NOMO-1 treated with DMSO at 0.1 percent for 48 hours (cell line): ENCODE measurements around the gene MKS1.

Source experiments
- DNase-seq: peaks from one replicate; lab custom pipeline; 2025; ENCODE audit not compliant: unreplicated experiment; lab: John Stamatoyannopoulos, UW

Gene MKS1

DNA sequence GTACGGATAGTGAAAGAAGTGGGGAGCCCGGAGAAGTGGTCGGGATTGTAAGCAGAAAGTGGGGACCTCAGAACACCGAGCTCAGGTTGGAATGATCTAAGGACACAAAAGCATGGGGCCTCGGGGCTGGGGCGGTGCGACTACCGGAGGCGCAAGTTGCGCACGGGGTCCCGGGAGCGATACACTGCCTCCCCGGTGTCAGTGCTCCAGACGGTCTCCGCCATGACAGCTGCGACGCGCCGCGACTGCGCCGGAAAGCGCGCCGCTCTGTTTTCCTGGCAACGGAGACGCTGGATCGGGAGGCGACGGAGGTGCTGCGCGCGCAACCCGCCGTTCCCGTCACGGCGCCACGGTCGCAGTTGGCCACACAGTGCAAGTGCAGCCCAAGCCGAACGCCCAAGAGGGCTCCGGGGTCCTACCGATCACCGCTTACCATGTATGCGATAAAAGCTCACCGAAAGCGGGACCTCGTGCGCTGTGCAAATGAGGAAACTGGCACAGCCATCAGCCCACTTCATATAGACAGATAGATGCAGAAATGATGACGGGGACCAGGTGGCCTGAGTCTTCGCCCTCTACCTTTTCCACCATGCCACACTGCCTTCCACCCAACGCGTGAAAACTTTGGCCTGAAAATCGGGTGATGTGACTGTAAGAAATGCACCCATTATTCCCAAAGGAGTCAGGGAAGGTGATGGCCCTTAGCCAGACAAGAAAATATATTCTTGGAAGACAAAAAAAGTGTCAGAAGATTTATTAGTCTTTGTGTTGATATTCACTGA is at the start of gene MKS1:
MKS1 (minus strand) TSS at position 249 of the 782 bp plus-strand sequence; CDS start at position 224, 25 bp downstream.
- peak; percentile 94 for DNase-seq

DNA sequence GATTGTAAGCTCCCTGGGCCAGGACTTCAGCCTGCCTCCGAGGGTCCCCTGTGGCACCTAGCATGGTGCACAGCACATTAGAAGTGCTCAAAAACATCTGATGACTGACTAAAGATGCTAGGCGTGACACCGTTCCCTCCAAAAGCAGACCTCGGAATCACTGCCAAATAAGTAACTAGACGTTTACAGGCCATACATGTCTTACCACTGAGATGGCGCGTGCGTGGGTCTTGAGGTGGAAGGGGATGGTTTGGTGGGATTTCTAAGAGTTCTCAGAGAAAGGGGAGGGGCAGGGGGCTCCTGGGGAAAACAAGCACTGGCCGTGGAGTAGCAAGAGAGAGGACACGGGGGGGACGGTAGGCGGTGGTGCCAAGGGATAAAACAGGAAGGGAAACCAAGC is 49.3 kb upstream of the MKS1 start:
- DNase-seq, result no peak

GRCh38 chr17:58267347-58268324 is 48.6 kb upstream of the MKS1 start:
- DNase-seq, result no peak

- no peak for DNase-seq
Observed at GRCh38 chr17:58265902-58266875, 47.1 kb upstream of the MKS1 start.

DNA sequence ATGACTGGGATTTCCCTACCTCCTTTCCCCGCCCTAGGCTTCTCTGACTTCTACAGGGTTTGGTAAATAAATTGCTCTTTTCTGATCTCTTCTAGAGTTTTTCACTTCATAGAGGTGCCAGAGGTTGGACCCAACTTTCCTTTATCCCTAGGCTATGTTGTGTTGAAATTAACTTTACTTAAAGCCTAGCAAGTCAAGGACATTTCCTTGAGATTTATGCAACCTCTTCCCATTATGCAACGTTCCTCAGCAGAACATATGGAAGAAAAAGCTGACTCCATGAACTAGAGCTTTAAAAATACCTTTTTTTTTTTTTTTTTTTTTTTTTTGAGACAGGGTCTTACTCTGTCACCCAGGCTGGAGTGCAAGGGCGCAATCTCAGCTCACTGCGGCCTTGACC is 46.2 kb upstream of the MKS1 start:
- no peak for DNase-seq

DNA sequence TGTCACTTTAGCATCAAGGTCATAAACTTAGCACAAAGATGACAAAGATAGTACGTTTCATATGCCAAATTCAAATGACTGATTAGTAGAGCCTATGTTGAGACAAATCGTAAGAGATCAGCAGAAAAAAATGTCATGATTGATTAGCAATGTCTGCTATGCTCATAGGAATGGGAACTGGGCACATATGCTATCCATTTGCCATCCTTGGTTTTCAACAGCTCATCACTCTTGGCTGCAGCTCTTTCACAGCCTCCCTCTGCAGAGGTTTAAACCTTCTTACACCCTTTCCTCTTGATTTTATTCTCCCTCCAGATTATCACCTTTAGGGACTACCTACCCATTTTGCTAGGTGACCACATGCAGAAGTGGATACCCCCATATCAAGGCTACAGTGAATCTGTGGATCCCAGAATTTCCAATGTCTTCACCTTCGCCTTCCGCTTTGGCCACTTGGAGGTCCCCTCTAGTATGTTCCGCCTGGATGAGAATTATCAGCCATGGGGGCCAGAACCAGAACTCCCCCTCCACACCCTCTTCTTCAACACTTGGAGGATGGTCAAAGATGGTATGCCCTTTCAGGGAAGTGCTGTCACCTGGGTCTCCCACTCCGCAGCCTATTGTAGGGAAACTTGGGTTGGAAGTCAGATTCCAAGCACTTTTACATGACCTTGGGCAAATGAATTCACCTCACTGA is 45.5 kb upstream of the MKS1 start:
- no peak for DNase-seq

GRCh38 chr17:58263773-58264172 is 44.7 kb upstream of the MKS1 start:
- DNase-seq, result no peak

DNA sequence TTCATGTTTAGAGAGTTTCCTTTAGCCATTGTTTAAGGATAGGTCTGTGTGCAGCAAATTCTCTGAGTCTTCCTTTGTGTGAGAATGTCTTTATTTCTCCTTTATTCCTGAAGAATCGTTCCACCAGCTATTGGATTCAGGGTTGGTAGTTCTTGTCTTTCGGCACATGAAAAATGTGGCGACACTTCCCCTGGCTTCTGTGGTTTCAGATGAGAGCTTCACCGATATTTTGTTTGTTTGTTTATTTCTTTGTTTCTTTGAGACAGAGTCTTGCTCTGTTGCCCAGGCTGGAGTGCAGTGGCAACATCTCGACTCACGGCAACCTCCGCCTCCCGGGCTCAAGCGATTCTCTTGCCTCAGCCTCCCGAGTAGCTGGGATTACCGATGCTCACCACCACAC is 43.1 kb upstream of the MKS1 start:
- DNase-seq, result no peak

- no peak for DNase-seq
Observed at GRCh38 chr17:58254803-58255202, 35.7 kb upstream of the MKS1 start.

GRCh38 chr17:58253082-58253481 is 34.0 kb upstream of the MKS1 start:
- DNase-seq, result no peak

- DNase-seq, result no peak
Observed at GRCh38 chr17:58252141-58252540, 33.1 kb upstream of the MKS1 start.

DNA sequence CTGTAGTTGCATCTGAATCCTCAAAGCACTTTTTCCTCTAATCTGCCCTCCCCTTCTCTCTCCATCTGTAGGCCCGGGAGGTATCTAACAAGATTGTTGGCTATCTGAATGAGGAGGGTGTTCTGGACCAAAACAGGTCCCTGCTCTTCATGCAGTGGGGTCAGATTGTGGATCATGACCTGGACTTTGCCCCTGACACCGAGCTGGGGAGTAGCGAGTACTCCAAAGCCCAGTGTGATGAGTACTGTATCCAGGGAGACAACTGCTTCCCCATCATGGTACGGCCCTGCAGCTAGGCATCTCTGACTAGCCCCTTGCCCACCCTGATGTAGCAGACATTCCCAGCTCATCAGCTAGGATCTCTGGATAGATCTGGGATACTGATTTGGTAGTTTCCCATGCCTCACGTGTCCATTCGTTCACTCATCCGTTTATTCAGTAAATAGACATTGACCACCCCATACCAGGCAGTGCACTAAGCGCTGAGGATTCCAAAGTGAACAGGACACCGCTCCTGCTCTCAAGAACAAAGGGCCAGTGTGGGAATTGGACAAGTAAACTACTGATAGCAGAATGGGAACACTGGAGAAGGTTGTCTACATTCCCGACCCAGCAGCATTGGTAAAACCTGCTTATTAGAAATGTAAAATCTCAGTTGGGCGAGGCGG is 31.4 kb upstream of the MKS1 start:
- DNase-seq, result no peak

DNA sequence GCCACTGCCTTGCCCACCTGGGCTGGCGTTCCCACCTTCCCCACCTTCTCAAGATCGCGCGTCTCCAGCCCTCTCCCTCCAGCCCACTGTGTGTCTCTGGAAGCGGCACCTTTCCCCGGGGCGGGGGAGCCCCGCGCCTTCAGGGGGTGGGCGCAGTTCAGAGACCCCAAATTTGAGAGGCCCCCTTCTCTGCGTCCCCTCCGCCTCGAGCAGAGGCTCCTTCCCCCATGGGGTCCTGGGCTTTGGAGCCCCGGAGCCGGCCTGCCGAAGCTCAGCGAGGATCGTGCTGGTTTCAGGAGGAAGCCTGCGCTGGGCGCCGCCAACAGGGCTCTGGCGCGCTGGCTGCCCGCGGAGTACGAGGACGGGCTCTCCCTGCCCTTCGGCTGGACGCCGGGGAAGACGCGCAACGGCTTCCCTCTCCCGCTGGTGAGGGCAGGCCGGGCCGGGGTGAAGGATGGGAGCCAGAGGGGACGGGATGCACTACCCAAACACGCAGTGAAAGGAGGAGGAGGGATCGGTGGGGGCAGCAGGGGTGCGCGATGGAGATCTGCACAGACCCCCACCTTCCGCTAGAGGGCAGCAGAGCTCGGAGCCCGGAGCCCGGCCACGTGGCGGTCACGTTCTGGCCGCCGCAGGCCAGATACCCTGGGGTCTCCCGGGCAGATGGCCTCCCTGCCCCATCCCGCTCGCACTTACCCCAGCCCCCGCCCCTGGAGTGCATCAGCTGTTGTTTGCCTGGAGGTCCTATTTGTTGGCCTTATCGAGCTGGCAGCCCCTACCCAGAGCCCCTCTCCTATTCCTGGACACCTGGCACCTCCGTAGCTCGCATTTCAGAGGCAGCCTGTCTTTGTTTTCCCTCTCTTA is 30.4 kb upstream of the MKS1 start:
- DNase-seq, result peak; percentile 66

GRCh38 chr17:58248955-58249269 is 29.9 kb upstream of the MKS1 start:
- DNase-seq, result no peak

GRCh38 chr17:58247511-58248363 is 28.7 kb upstream of the MKS1 start:
- peak; percentile 32 for DNase-seq

DNA sequence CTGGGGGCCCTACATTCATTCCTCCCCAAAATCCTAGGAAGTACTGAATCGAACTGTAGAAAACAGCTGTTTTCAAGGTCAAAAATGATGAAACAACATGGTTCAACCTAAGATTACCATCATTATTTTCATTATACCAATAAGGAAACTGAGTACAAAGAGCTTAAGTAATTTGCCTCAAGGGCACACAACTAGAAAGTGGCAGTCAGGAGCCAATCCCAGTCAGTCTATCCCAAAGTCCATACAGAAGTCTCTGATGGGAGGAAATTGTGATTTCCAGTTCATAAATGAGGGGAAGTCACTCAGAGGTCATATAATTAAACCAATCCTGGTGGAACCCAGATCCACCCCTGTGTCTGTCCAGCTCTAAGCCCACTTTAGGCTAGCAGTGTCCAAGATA is 27.7 kb upstream of the MKS1 start:
- no peak for DNase-seq

- DNase-seq, result no peak
Observed at GRCh38 chr17:58246104-58246740, 27.2 kb upstream of the MKS1 start.
